ENCODE results near the gene SH3BGRL3. TPM values are rescaled to one million over a fixed set of nuclear protein-coding genes. Genes with fewer than 3 reads are reported as not detected.
"Not testable (repeated sequence)": the region's sequence is repeated elsewhere in the genome, so short reads cannot be mapped to it uniquely, and the experiment has no call there.

The SH3BGRL3 gene
- polyA plus RNA-seq (ENCODE audit: insufficient read length in 12 of 12), result 100 to 1,000 TPM in 2 of 12 donors, 10 to 100 TPM in 9, not detected in 1; 44.0 to 158 (median 54.0) TPM
- long read RNA-seq, donor 1, transcript SH3BGRL3-201 (3 exons, 1,661 nt), result major isoform, 154 of 204 reads
- long read RNA-seq, donor 1, transcript SH3BGRL3-202 (2 exons, 768 nt), result minor isoform, 5 of 204 reads
- long read RNA-seq, donor 1, partial matches to known transcripts, result 45 of 204 reads
- long read RNA-seq, donor 1, other reads (novel, unspliced or antisense), result 0 of 204 reads
- long read RNA-seq, donor 2, transcript SH3BGRL3-201 (3 exons, 1,661 nt), result major isoform, 79 of 94 reads
- long read RNA-seq, donor 2, partial matches to known transcripts, result 14 of 94 reads
- long read RNA-seq, donor 2, other reads (novel, unspliced or antisense), result 0 of 94 reads
- long read RNA-seq, donor 3, transcript SH3BGRL3-201 (3 exons, 1,661 nt), result major isoform, 29 of 30 reads
- long read RNA-seq, donor 3, partial matches to known transcripts, result 0 of 30 reads
- long read RNA-seq, donor 3, other reads (novel, unspliced or antisense), result 0 of 30 reads
- long read RNA-seq, donor 4, transcript SH3BGRL3-201 (3 exons, 1,661 nt), result major isoform, 16 of 18 reads
- long read RNA-seq, donor 4, partial matches to known transcripts, result 0 of 18 reads
- long read RNA-seq, donor 4, other reads (novel, unspliced or antisense), result 0 of 18 reads
- long read RNA-seq, donor 5, transcript SH3BGRL3-201 (3 exons, 1,661 nt), result major isoform, 43 of 46 reads
- long read RNA-seq, donor 5, partial matches to known transcripts, result 0 of 46 reads
- long read RNA-seq, donor 5, other reads (novel, unspliced or antisense), result 0 of 46 reads
- long read RNA-seq, donor 6, transcript SH3BGRL3-201 (3 exons, 1,661 nt), result major isoform, 35 of 36 reads
- long read RNA-seq, donor 6, partial matches to known transcripts, result 0 of 36 reads
- long read RNA-seq, donor 6, other reads (novel, unspliced or antisense), result 0 of 36 reads
- long read RNA-seq, donor 7, transcript SH3BGRL3-201 (3 exons, 1,661 nt), result major isoform, 32 of 33 reads
- long read RNA-seq, donor 7, partial matches to known transcripts, result 0 of 33 reads
- long read RNA-seq, donor 7, other reads (novel, unspliced or antisense), result 0 of 33 reads
- long read RNA-seq, donor 8, transcript SH3BGRL3-201 (3 exons, 1,661 nt), result major isoform, 38 of 39 reads
- long read RNA-seq, donor 8, partial matches to known transcripts, result 0 of 39 reads
- long read RNA-seq, donor 8, other reads (novel, unspliced or antisense), result 0 of 39 reads
- long read RNA-seq, donor 9, transcript SH3BGRL3-201 (3 exons, 1,661 nt), result major isoform, 55 of 59 reads
- long read RNA-seq, donor 9, partial matches to known transcripts, result 0 of 59 reads
- long read RNA-seq, donor 9, other reads (novel, unspliced or antisense), result 0 of 59 reads
- long read RNA-seq, donor 10, transcript SH3BGRL3-201 (3 exons, 1,661 nt), result major isoform, 55 of 56 reads
- long read RNA-seq, donor 10, partial matches to known transcripts, result 0 of 56 reads
- long read RNA-seq, donor 10, other reads (novel, unspliced or antisense), result 0 of 56 reads
- long read RNA-seq, donor 11, transcript SH3BGRL3-201 (3 exons, 1,661 nt), result major isoform, 92 of 107 reads
- long read RNA-seq, donor 11, partial matches to known transcripts, result 11 of 107 reads
- long read RNA-seq, donor 11, other reads (novel, unspliced or antisense), result 0 of 107 reads

- peak; percentile 86 for DNase-seq
Observed at GRCh38 chr1:26279456-26280332, at the start of gene SH3BGRL3. Gene SH3BGRL3 (plus strand): TSS chr1:26280086. CDS start chr1:26280156, 70 bp downstream.

DNA sequence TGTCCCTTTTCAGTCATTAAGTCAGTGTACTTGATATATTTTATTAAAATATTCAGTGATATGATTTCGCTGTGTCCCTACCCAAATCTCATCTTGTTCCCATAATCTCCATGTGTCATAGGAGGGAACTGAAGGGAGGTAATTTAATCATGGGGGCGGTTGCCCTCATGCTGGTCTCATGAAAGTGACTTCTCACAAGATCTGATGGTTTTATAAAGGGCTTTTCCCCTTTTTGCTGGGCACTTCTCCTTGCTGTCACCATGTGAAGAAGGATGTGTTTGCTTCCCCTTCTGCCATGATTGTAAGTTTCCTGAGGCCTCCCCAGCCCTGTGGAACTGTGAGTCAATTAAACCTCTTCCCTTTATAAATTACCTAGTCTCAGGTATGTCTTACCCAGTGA is 49.2 kb upstream of the SH3BGRL3 start:
- DNase-seq, result not testable (repeated sequence)

GRCh38 chr1:26233903-26234643 is 45.8 kb upstream of the SH3BGRL3 start, which contains the start of gene CEP85:
Gene CEP85 (plus strand): TSS chr1:26234200. CDS start chr1:26239784, 5,584 bp downstream.
- peak; percentile 96 for DNase-seq

- no peak for DNase-seq
Observed at GRCh38 chr1:26234644-26235370, 45.1 kb upstream of the SH3BGRL3 start.

- DNase-seq, result no peak
Observed at GRCh38 chr1:26237230-26237966, 42.5 kb upstream of the SH3BGRL3 start.

GRCh38 chr1:26239936-26240335 is 40.0 kb upstream of the SH3BGRL3 start:
- no peak for DNase-seq

DNA sequence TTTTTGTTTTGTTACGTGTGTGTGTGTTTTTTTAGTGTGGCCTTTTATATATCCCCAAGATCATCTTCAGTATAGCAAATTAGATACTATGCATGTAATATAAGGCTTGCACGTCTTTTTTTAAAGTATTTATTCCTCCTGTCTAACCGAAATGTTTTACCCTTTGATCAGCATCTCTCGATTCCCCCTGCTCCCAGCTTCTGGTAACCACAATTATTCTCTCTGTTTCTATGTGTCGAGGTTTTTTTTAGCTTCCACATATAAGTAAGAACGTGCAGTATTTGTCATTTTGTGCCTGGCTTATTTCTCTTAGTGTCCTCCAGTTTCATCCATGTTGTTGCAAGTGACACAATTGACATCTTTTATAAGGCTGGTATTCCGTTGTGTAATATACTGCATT is 27.2 kb upstream of the SH3BGRL3 start:
- no peak for DNase-seq

DNA sequence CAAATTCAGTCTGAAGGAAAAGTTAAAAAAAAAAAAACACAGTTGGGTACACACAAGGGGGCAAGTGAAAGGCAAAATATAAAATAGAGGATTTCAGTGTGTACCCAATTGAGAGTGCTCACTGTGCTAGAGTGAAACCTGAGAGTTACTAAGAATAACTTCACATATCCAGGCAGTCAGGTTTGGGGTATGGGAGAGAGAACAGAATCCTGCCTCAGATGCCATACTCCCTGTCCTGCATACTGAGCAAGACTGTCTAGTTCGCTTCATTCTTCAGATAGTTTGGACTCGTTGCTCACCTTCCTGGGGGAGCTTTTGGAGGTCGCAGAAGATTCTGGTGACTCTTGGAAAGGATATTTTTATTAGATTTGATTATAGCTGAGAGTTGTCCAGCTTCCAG is 25.5 kb upstream of the SH3BGRL3 start:
- DNase-seq, result no peak

- DNase-seq, result no peak
Observed at GRCh38 chr1:26257222-26257621, 22.7 kb upstream of the SH3BGRL3 start.

DNA sequence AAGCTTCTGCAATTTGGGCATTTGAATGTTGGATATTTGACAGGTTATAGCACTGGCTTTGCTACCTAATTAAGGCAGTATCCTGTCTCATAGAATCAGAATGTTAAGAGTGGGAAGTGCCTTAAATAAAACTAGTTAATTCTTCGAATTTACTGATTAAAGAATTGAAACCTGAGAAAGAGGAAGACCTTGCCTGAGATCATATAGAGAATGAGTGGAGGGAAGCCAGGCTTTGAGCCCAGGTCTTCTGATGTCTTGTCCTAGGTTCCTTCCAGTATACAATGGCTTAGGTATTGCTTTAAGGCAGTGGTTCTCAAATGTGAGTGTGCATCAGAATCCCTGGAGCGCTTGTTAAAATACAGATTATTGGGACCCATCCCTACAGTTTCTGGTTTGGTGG is 20.9 kb upstream of the SH3BGRL3 start:
- DNase-seq, result no peak

- no peak for DNase-seq
Observed at GRCh38 chr1:26259578-26259977, 20.3 kb upstream of the SH3BGRL3 start.

DNA sequence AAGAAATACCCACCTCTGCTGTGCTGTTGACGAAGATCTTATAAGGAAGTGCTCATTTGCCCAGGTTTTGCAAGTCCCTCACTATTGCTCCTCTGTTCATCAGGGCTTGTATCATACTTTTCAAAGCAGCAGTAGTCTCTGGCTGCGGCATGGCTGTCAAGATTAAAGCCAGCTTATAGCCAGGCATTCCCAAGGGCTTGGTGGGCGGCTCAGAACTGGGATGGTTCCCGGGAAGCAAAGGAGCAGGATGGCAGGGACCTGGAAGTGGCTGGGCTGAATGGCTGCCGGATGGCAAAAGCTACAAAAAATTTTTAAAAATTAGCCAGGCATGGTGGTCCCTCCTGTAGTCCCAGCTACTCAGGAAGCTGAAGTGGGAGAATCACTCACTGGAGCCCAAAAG is 16.7 kb upstream of the SH3BGRL3 start:
- DNase-seq, result no peak

GRCh38 chr1:26265405-26265804 is 14.5 kb upstream of the SH3BGRL3 start:
- no peak for DNase-seq

DNA sequence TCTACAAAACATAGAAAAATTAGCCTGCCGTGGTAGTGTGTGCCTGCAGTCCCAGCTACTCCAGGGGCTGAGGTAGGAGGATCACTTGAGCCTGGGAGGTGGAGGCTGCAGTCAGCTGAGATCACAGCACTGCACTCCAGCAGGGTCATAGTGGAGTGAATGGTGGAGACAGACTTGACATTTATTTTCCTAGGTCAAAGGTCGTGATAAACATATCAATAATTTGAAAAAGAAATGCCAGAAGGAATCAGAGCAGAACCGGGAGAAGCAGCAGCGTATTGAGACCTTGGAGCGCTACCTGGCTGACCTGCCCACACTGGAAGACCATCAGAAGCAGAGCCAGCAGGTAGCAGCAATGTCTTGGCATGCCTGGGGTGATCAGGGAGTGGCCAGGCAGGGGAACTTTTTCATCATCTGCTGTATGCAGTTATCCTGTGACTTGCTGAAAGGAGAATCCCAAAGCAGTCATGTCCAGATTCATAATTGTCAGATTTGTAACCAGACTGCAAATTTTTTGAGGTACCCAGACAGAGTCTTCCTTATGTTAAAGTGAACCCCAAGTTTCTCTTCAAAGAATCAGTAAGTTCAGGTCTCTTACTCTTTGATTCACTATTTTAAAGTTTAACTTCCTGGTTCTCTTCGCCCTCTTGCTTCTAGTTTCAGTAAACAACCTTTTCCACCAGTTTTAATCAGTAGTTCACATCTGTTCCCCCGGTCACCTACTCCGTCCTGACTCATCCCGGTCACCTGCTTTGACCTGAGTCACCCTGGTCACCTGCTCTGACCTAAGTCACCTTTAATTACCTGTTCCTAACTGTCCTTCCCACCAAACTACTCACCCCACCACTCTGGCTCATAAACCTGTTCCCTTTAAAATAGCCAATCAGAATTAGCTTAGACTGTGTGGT is 11.3 kb upstream of the SH3BGRL3 start:
- no peak for DNase-seq

GRCh38 chr1:26269198-26269550 is 10.7 kb upstream of the SH3BGRL3 start:
- DNase-seq, result no peak

GRCh38 chr1:26274801-26275425 is 5.0 kb upstream of the SH3BGRL3 start:
- no peak for DNase-seq

All from muscle of arm (tissue), 14 donors.